Esophagus squamous epithelium (tissue), 5 donors: ENCODE measurements around the gene COMMD4. TPM values are rescaled to one million over a fixed set of nuclear protein-coding genes. Genes with fewer than 3 reads are reported as not detected.
"Not testable (repeated sequence)": the region's sequence is repeated elsewhere in the genome, so short reads cannot be mapped to it uniquely, and the experiment has no call there.

Source experiments
- DNase-seq: peaks from one replicate; lab custom pipeline; 2025; lab: John Stamatoyannopoulos, UW
- H3K27ac ChIP-seq, 4 donors: fragments of 200-600 bp; sonication (generic); one replicate each; pipeline ENCODE4 v1.5.1; 2016 to 2019; ENCODE audit warnings: mild to moderate bottlenecking in 1 of 4
- H3K27me3 ChIP-seq, 4 donors: fragments of 200-600 bp; sonication (generic); 1 replicate in 3 of 4; 2 replicates in 1 of 4; pipeline versions ENCODE4 v1.5.1 to v1.6.0; 2017 to 2021; ENCODE audit warnings: antibody characterized with exemption in 1 of 4
- H3K36me3 ChIP-seq, 3 donors: fragments of 200-600 bp; sonication (generic); one replicate each; pipeline ENCODE4 v1.5.1; 2016 to 2019
- H3K4me1 ChIP-seq, 3 donors: fragments of 200-600 bp; sonication (generic); one replicate each; pipeline ENCODE4 v1.5.1; 2017 to 2019
- H3K4me3 ChIP-seq, 4 donors: fragments of 200-600 bp; sonication (generic); 1 replicate in 3 of 4; 2 replicates in 1 of 4; pipeline ENCODE4 v1.5.1; 2016 to 2019; ENCODE audit warnings: mild to moderate bottlenecking in 2 of 4, moderate library complexity in 1 of 4
- H3K9me3 ChIP-seq, 3 donors: fragments of 200-600 bp; sonication (generic); one replicate each; pipeline ENCODE4 v1.5.1; 2016 to 2019
- CTCF ChIP-seq, 6 experiments: fragments of 450-650 bp in 4 of 6; fragments of 200-600 bp in 2 of 6; sonication (generic) in 2 of 6; IDR thresholded peaks; one replicate each; pipeline ENCODE4 v1.5.1; 2016 to 2019; ENCODE audit warnings: antibody characterized with exemption in 6 of 6, mild to moderate bottlenecking in 4 of 6, moderate library complexity in 4 of 6
- POLR2A ChIP-seq, 4 donors: fragments of 450-650 bp; IDR thresholded peaks; one replicate each; pipeline ENCODE4 v1.6.1; 2017; ENCODE audit warnings: antibody characterized with exemption in 4 of 4, mild to moderate bottlenecking in 4 of 4, moderate library complexity in 3 of 4
- WGBS, 2 donors: methylation state at CpG; one replicate each; pipeline ENCODE4 v1.1.5; 2018; 5-methylcytosine and 5-hydroxymethylcytosine counted together
- intact Hi-C: fragments of 100-400 bp; cut with DNase I; formaldehyde crosslinking; loops from one replicate; pipeline ENCODE4 v1.15.0; 2022
- small RNA-seq, 4 donors: library from RNA; depleted of rRNA; stranded (forward); fragments of <200 nt; gene quantifications; one replicate each; pipeline ENCODE3, GENCODE V24; 2016
- total RNA-seq, 4 donors: library from RNA; depleted of rRNA; stranded (reverse); fragments of >200 nt; gene quantifications; one replicate each; pipeline ENCODE4 v1.1.0, GENCODE V29; 2016
- donor health status: DM: yes; HTN: yes; CAD: no.

COMMD4 gene
- total RNA-seq, 4 donors from 2014 or later: 35.5 to 54.4 (median 44.5) TPM

GRCh38 chr15:75380773-75381172, 44.9 kb downstream of the COMMD4 start:
- H3K4me3 ChIP-seq: no peak overlapping the region
- WGBS, 2 donors: 77 to 79% methylated on average over 4 of the region's 4 CpGs
- TF ChIP-seq CTCF (IDR thresholded peaks at IDR 0.05) (no peak), POLR2A (IDR thresholded peaks at IDR 0.05) (no peak)
- H3K4me1 ChIP-seq: no peaks in the 10 kb centered on the region
- H3K27me3 ChIP-seq: no peaks in the 10 kb centered on the region
- H3K36me3 ChIP-seq: peaks cover 9 to 100% (median 49%) of the 10 kb centered on the region in 3 donors
- no peaks in the 10 kb centered on the region for H3K9me3 ChIP-seq
- H3K27ac ChIP-seq: no peak overlapping the region
- intact Hi-C loops: no loop called here
- no peak for DNase-seq

- H3K27ac ChIP-seq, H3K27me3 ChIP-seq, intact Hi-C loops, DNase-seq, H3K4me1 ChIP-seq, H3K9me3 ChIP-seq, H3K4me3 ChIP-seq: not testable (repeated sequence)
- 75 to 91% methylated on average over 3 to 5 of the region's 5 CpGs for WGBS, 2 donors
- H3K36me3 ChIP-seq: peaks cover 20 to 100% (median 56%) of the 10 kb centered on the region in 3 donors
These were observed 48.1 kb downstream of the COMMD4 start for GRCh38 chr15:75383986-75384385.

Small RNA genes within 50 kb of the gene (small RNA-seq; reads per million reads assigned to genes)
- gene RN7SL327P: 0 reads per million in 4 donors

Other genes with a start within 250 kb of the COMMD4 start
- 10 to 100 TPM; 12.3 to 33.3 (median 21.5) TPM for gene C15orf39, start 134.2 kb upstream of the COMMD4 start, total RNA-seq
- gene GOLGA6C, start 77.7 kb upstream of the COMMD4 start, total RNA-seq: not detected
- gene GOLGA6D, start 53.2 kb upstream of the COMMD4 start, total RNA-seq: not detected
- 10 to 100 TPM in 2 of 4 donors, 1 to 10 TPM in 2; 7.9 to 58.0 (median 10.9) TPM for gene NEIL1, start 11.0 kb downstream of the COMMD4 start, total RNA-seq
- 100 to 1,000 TPM in 2 of 4 donors, 10 to 100 TPM in 2; 60.3 to 134 (median 83.8) TPM for gene MAN2C1, start 32.5 kb downstream of the COMMD4 start, total RNA-seq
- 10 to 100 TPM; 22.3 to 49.8 (median 26.0) TPM for gene SIN3A, start 115.6 kb downstream of the COMMD4 start, total RNA-seq
- gene PTPN9, start 243.3 kb downstream of the COMMD4 start, total RNA-seq: 10 to 100 TPM in 1 of 4 donors, 1 to 10 TPM in 3; 4.9 to 13.5 (median 8.5) TPM